Fibroblast of the conjunctiva (primary cell): Measurements from ENCODE around the gene UXS1.
"Not testable (repeated sequence)": the region's sequence is repeated elsewhere in the genome, so short reads cannot be mapped to it uniquely, and the experiment has no call there.

ENCODE experiments used
- DNase-seq: peaks from one replicate; pipeline ENCODE4 v3.0.0-alpha.2; 2010; ENCODE audit warnings: low read depth

UXS1 gene

DNA sequence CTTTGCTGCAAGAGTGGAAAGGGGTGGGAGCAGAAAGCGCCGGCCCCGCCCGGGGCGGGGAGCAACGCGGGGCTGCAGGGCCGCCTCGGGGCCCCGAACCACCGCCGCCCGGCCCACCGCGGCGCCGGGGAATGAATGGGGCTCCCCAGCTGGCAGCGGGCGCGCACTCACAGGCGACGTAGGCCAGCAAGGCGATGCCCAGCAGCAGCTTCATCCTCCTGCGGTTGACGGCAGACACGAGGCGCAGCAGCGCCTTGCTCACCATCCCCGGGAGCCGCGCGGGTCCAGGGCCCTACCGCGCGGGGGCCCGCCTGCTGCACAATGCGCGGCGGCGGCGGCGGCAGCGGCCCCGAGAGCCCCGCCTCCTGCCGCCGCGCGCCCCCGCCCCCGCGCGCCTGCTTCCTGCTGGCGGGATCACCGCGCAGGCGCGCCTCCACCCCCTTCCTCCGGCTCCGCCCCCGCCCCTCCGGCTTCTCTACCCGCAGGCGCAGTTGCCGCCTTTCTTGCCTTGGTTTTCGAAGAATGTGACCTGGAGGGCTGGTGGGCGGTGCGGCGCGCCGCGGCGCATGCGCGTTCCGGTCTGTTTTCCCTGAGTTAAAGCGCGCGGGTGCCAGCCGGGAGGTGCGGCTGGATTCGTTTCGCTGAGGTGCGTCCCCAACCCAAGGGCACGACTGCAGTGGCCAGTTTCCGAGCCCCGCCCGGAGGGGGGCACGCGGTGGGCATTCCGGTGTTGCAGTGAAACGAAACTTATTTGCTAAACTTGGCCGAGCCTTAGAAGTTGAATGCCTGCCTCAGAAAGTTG, at the start of gene UXS1:
Gene UXS1 (minus strand): TSS at position 325 of the 802 bp plus-strand sequence. CDS start 60 bp downstream, at position 265.
- DNase-seq: peak; percentile 95

DNA sequence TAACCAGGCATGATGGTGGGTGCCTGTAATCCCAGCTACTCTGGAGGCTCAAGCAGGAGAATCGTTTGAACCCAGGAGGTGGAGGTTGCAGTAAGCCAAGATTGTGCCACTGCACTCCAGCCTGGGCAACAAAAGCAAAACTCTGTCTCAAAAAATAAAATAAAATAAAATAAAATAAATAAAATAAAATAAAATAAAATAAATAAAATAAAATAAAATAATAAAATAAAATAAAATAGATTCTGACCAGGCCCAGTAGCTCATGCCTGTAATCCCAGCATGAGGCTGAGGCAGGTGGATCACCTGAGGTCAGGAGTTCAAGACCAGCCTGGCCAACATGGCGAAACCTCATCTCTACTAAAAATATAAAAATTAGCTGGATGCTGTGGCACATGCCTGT, 45.4 kb upstream of the UXS1 start:
- DNase-seq: not testable (repeated sequence)

DNA sequence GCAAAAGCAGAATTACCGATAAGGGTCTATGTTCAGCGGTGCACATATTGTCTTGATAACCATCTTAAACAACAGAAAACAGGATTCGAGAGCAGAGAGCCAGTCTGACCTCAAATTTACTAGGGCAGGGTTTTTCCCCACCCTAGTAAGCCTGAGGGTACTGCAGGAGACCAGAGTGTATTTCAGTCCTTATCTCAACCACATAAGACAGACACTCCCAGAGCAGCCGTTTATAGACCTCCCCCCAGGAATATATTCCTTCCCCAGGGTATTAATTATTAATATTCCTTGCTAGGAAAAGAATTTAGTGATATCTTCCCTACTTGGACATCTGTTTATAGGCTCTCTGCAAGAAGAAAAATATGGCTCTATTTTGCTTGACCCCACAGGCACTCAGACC, 41.3 kb upstream of the UXS1 start:
- not testable (repeated sequence) for DNase-seq

DNA sequence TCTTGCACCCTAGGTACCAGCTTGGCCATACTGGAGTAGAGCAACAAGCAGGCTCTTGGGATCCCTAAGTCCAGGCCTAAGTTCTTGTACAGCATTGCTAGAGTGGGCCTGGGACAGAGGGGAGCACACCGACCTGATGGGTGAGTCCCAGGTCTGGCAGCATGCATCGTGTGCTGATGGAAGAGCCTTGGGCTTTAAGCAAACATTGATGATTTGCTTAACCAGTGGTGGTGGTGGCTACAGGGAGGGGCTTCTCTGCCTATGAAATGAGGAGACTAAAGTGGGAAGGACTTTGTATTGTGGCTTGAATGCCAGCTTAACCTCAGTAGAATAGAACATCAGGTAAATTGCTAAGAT, 39.2 kb upstream of the UXS1 start:
- no peak for DNase-seq

DNA sequence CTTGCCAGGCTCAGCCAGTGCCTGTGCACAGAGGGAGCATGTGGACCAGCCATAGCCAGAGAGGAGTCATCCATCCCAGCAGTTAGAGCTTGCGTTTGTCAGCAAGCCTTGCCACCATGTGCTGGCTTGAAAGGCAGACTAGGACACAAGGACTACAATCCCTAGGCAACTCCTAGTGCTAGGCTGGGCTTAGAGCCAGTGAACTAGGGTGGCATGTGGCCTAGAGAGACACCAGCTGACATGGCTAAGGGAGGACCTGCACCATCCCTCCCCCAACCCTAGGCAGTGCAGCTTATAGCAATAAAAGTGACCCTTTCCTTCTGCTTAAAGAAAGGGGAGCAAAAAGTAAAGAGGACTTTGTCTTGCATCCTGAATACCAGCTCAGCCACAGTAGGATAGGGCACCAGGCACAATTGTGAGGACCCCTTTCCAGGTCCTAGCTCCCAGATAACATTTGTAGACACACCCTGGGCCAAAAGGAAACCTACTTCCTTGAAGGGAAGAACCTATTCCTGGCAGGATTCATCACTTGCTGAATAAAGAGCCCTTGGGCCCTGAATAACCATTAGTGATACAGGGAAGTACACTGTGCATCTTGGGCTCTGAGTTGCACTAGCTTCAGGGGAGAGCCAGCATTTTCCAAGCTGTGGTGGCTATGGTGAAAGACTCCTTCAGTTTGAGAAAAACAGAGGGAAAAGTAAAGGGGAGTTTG, 38.7 kb upstream of the UXS1 start:
- DNase-seq: no peak

DNA sequence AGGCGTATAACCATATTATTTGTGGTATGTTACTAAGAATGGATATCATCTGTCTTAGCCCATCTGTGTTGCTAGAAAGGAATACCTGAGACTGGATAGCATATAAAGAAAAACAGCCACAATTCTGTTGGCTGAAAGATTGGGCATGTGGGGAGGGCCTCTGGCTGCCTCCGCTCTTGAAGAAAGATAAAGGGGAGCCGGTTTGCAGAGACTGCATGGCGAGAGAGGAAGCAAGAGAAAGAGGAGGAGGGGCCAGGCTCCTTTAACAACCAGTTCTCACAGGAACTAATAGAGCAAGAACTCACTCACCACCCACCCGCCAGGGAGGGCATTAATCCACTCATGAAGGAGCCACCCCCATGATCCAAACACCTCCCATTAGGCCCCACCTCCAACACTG, 29.2 kb upstream of the UXS1 start:
- no peak for DNase-seq

DNA sequence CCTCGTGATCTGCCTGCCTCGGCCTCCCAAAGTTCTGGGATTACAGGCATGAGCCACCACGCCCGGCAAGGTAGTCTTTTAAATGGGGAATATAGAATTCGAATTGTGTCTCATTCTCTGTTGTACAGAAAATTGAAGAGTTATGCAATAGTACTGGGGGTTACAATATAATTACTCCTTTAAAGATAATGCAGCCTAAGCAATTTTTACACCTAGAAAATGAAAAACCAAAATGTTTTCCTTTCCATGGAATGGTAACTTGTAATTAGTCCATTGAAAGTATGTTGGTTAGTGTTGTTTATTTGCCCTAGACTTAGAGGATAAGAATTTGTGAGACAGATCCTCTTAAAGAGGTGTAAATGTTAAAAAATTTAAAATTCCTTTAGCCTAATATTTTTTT, 28.0 kb upstream of the UXS1 start:
- not testable (repeated sequence) for DNase-seq

DNA sequence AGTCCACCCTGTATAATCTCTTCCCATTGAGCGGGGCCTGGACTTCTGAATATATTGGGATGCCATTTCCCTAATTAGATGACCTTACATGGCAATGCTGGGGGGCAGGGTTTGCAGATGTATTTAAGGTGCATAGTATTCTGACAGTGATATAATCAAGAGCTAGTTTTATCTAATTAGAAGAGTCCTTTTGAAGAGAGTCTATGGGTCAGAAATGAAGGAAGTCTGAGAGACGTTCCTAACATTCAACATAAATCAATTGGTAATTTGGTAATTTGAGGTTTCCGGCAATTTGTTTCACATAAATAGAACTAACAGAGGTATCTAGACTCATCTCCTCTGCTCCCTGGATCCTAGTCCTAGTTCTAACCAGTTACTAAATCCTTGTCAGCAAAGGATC, 25.7 kb upstream of the UXS1 start:
- DNase-seq: no peak

DNA sequence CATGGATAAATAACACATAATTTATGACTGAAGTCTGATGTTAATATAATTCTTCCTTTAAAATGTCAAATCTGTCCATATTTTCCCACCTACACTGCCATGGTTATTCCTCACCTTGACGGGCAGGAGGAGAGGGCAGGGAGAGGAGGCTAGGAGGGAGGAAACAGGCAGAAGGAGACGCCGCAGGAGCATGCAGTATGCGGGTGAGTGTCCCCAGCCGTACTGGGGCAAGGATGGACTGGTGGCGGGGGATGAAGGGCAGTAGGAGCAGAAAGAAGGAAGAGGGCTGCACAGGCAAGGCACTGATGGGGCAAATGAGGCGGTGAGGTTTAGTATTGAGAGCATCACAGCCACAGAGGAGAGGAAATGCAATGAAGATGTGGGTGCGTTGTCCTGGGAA, 25.1 kb upstream of the UXS1 start:
- not testable (repeated sequence) for DNase-seq

DNA sequence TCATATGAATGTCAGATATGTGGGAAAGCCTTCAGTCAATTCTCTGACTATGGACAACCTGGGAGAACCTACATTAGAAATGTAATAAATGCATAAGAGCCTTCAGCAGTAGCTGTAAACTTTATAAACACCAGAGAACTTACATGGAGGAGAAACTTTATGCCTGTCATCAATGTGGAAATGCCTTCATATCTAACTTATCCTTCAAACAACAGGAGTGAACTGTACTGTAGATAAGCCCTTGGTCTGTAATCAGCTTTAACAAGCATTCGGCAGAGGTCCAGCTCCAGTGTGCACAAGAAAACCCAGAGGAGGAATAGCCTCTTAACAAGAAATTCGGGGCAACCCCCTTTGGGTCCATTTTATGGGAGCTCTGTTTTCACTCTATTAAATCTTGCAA, 14.8 kb upstream of the UXS1 start:
- DNase-seq: no peak

DNA sequence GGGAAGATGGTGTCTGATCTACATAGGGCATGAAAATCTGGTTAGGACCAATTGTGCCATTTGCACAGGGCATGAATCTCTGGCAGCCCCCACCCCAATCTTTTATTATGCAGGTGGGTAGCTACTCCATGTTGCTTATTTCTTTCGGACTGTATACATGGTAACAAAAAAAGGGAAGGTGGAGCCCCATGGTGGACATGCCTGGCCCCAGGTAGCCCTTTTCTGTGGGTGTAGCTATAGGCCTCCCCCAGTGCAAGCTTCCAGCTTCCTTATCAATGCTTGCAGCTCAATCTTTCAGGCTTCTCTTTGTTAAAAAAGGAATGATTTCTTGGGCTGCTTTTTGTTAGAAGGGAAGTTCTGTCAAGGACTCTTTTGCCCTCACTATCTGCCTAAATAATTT, 14.3 kb upstream of the UXS1 start:
- no peak for DNase-seq

DNA sequence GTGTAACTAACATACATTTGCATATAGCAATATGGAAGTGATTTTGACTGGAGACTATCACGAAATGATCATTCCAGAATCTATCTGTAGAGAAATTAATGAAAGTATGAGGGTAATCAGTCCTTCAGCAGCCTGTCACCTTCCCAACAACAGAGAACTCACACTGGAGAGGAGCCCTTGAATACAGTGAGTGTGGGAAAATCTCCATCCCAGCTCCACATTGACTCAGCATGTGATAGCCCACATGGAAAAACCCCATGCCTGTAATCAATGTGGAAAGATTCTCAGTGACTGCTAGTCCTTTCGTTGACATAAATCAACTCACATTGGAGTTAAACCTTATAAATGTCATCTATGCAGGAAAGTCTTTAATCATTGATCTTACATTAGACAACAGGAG, 13.1 kb upstream of the UXS1 start:
- DNase-seq: no peak

DNA sequence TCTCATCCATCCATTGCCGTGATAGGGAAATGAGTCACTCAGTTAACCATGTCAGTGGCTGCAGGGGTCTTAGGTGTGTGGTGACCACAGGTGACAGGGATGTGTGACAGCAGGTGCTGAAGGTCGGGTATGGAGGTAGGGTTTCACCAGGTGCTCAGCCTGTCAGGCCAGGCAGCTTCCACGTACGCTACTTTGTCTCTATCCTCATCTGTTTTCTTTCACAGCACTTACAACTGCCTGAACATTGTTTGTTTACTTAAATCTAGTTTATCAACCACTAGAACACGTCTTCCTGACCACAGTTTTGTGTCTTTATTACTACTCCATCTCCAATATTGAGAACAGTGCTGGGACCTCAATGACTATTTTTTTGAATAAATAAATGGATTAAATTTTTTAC, 11.4 kb upstream of the UXS1 start:
- no peak for DNase-seq

DNA sequence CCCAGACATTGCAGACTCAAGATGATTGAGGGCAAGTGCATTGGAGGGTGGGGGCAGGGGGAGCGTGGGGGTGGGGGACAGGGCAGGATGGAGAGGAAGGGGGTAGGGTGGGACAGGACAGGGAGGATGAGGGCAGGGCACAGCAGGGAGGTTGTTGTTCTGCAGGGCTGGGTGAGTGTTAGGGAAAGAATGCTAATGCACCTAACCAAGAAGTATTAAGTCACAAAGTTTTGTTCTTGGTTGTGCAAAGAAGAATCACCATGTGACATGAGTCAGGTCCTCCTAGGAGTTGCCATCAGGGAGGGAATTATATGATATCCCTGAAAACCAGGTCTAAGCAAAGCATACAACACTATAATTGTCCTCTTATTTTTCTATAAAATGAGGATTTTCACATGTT, 10.4 kb upstream of the UXS1 start:
- not testable (repeated sequence) for DNase-seq

DNA sequence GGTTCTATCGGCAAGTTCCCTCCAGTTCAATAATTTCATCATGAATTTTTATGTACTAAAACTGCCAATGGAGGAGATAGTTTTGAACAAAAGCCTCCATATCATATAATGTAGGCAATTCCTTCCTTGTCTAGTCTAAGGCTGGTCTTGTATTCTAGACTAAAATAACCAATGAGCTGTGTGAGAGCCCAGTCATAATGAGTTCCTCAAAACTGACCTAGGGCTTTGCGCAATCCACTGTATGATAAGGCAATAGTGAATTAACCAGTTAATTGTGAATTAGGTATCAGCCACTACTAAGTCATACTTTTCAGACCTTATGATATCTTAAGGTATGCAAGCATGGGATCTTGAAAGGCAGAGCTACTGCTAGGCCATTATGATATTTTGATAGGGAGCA, 7.6 kb upstream of the UXS1 start:
- no peak for DNase-seq

DNA sequence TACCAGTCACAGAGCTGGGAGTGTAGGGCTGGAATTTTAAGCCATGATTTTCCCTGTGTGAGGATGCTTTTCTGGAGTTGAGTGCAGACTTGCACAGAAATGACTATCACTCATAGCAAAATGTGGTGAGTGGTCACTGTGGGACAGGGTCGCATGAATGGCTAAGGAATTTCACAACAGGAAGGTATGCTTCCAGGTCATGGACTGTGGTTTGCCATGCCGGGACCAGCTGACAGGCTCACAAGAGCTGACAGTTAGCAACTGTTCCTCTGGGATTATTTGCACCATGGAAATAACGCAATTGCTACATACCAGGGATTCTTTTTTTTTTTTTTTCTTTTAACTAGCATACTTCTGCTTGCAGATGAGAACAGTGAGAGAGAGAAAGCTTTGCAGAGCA, 3.8 kb upstream of the UXS1 start:
- peak; percentile 73 for DNase-seq

DNA sequence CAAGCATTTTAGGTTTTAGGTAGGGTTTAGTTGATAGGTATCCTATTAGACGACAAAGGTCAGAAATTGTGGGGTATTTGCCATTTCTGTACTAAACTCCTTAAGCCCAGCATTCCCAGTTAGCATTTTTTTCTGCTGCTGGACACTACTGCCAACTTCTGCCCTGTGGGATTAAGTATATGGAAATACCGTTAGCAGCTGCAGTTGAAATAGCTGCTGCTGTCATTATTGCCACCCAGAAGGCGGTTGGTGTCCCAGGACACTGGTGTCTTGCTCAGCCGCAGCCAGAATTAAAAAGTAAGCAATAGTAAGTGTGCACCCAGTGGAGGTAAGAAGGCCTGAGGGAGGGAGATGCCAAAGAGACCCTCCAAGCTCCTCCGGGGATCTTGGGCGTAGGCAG, 1.9 kb upstream of the UXS1 start:
- no peak for DNase-seq

DNA sequence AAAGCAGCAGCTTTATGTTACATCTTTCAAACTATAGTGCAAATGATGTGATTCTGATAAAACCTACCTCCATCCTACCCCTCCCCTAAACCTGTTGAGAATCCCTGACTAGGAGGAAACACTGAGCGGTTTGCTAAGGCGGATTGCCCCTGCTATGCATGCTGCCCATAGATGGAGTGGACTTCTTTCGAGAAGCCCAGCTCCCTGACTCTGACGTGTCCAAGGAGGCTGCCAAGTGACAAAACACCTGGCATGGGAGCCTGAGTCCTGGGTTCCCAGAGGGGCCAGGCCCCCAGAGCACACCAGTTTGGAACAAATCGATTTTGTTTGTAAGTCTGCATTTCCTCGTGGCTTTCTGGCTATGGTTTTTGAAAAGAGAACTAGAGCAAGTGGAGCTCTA, 1.4 kb upstream of the UXS1 start:
- no peak for DNase-seq

DNA sequence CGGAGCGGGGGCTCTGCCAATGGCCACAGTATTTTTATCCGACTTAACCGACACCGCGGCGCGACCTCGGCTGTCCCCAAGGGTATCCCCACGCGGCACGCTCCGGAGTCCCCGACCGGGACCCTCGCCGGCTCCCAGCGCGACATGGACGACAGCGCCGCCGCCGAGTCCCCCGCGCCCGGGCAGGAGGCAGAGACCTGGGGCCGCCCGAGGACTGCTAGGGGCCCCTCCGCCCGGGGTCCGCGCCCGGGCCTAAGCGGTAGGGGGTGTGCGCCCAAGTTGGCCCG, 468 bp downstream of the UXS1 start:
- no peak for DNase-seq

DNA sequence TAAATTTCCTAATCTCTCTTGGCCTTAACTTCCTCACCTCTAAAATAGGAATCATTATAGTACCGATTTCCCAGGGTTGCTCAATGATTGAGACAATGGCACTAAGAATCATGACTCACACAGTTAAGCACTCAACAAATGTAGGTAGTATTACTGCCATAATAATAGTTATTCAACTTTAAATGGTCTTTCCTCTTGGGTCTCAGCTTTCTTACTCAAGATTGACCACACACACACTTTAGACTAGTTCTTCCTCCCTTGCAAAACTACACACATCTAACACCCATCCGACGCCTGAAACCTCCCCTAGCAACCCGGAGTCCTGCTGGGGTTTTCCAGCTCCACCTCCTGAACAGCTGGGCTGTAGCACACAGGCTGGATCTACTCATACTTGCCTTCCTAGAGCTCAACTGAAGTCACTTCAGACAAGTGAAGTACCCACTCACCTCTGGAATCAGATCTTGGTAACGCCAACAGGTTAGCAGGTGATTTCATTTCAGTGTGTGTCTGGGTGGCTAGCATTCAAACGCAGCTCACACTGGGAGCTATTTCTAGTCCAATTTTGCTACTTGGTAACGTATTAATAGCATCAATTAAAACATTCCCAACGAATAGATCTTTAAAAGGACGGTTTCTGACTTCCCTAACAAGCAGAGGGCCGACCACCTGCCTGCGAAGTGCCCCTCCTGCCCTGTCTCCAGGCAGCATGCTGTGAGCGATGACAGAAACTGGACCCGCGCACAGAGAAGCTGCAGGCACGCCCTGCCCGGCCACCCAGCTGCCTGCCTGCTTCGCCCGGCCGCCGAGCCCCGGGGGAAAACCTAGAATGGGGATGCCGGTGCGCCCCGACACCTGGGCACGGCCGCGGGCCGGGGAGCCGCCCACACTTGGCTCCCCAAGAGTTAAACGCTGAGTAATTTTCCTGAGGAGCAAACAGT, 1.1 kb downstream of the UXS1 start:
- DNase-seq: peak; percentile 61

DNA sequence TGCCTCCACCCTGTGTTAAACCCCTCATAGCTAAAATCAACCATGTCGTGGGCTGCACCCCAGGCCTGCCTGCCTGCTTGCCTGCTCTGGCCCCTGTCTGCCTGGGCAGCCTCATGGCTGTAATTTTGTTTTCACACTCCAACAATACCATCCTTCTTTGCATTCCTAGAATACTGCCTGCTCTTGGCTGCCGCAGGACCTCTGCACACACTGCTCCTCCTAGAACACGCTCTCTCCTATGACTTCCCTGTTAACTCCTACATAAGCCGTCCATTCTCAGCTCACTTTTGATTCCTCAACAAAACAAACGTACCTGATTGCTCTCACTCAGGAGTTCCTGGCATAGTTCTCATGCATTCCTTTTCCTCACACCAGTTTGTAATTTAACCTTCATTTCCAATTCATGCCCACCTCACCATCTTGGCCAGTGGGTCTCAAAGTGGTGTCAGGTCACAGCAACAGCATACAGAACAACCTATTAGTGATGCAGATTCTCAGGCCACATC, 2.5 kb downstream of the UXS1 start:
- DNase-seq: no peak

DNA sequence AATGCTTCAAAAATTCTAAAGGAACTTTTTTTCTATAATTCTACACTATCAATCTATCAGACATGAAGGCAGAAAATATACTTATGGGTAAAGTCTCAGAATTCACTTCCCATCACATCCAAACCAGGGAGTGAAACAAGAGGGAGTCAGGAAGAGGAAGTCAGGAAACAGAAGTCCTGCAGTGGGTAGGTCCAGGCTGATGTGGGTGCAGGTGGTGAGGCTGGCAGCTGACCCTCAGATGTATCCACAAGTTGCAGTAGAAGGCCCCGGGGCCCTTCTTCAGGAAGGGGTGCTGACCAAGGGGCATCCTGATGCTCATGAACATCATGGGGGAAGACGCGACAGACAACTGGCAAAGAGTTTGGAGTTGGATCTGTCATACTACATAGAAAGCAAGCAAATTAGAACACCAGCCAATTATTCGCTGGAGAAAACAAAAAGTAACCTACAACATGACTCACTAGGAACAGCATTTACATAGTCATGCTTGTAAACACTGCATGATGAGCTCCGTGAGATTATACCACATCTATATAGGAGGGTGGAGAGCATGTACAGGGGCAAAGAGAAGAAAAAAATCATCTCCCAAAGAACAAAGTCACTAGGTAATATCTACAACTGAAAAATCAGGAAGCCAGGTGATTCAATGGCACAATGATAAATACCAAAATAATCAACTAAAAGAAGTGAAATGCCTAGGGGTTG, 4.2 kb downstream of the UXS1 start:
- peak; percentile 10 for DNase-seq
